Measurements from ENCODE around the gene SGF29. TPM values are rescaled to one million over a fixed set of nuclear protein-coding genes. Genes with fewer than 3 reads are reported as not detected.

The SGF29 gene
- total RNA-seq, 4 donors from 2014 or later, result 11.0 to 31.3 (median 13.1) TPM

GRCh38 chr16:28602529-28602928 is 48.8 kb downstream of the SGF29 start:
- no peaks in the 10 kb centered on the region for H3K9me3 ChIP-seq
- no peak for DNase-seq
- H3K4me1 ChIP-seq, result no peaks in the 10 kb centered on the region
- no peak overlapping the region for H3K27ac ChIP-seq
- intact Hi-C loops (cut with DNase I), result no loop called here
- peaks cover 0 to 5% (median 0%) of the 10 kb centered on the region in 4 donors for H3K27me3 ChIP-seq
- H3K36me3 ChIP-seq, result peaks cover 0 to 9% (median 0%) of the 10 kb centered on the region in 3 donors
- H3K4me3 ChIP-seq, result no peak overlapping the region
- no peak for TF ChIP-seq POLR2A (IDR thresholded peaks at IDR 0.05)
- TF ChIP-seq, protein P1, sequence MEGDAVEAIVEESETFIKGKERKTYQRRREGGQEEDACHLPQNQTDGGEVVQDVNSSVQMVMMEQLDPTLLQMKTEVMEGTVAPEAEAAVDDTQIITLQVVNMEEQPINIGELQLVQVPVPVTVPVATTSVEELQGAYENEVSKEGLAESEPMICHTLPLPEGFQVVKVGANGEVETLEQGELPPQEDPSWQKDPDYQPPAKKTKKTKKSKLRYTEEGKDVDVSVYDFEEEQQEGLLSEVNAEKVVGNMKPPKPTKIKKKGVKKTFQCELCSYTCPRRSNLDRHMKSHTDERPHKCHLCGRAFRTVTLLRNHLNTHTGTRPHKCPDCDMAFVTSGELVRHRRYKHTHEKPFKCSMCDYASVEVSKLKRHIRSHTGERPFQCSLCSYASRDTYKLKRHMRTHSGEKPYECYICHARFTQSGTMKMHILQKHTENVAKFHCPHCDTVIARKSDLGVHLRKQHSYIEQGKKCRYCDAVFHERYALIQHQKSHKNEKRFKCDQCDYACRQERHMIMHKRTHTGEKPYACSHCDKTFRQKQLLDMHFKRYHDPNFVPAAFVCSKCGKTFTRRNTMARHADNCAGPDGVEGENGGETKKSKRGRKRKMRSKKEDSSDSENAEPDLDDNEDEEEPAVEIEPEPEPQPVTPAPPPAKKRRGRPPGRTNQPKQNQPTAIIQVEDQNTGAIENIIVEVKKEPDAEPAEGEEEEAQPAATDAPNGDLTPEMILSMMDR (IDR thresholded peaks at IDR 0.05), result no peak
- 53 to 56% methylated on average over 5 to 6 of the region's 6 CpGs for WGBS, 2 donors

DNA sequence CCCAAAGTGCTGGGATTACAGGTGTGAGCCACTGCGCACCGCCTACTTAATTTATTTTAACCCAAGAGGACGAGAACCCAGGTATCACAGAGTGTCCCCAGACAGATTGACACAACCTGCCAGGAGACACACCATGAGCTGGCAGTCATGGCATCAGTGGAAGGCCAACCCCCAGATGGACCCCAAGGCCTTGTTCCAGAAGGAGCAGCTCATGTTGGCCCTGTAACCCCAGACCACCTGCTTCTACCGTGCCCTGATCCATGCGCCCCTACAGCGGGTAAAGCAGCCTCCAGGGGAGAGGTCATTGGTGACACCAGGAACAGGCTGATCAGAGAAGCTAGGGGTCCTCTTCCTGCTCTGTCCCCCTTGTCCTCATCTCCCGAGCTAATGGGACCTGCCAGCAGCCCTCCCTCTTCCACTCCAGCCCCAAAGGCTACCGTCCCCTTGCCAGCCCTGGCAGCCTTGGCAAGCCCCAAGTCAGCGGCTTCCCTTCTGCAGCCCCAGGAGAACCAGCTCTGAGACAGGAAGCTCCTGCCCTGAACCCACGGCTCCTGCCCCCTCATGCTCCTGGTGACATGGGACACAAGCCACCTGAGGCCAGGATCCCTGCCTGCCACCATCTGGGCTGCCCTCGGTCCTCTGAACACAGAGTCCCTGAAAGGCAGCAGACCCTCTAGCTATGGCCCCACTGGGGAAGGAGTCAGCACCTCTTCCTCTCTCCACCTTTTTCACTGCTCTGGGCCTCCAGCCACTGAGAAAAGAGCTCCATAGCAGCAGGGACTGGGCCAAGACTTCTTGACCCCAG is 49.9 kb downstream of the SGF29 start:
- intact Hi-C loops (cut with DNase I), result no loop called here
- Histone ChIP-seq H3K27ac (no peak overlapping the region), H3K27me3 (peaks cover 0 to 5% (median 0%) of the 10 kb centered on the region in 4 donors), H3K36me3 (peaks cover 0 to 17% (median 0%) of the 10 kb centered on the region in 3 donors), H3K4me1 (no peaks in the 10 kb centered on the region), H3K9me3 (no peaks in the 10 kb centered on the region), H3K4me3 (no peak overlapping the region)
- TF ChIP-seq POLR2A (IDR thresholded peaks at IDR 0.05), result no peak
- TF ChIP-seq, protein P1 (IDR thresholded peaks at IDR 0.05), result no peak
- 78 to 100% methylated on average over 1 to 11 of the region's 11 CpGs for WGBS, 2 donors
- no peak for DNase-seq

GRCh38 chr16:28604186-28604565 is 50.5 kb downstream of the SGF29 start:
- Histone ChIP-seq H3K36me3 (peaks cover 0 to 17% (median 0%) of the 10 kb centered on the region in 3 donors), H3K4me1 (peaks cover 0 to 3% (median 0%) of the 10 kb centered on the region in 3 donors), H3K27ac (no peak overlapping the region), H3K9me3 (no peaks in the 10 kb centered on the region), H3K27me3 (peaks cover 0 to 5% (median 0%) of the 10 kb centered on the region in 4 donors), H3K4me3 (no peak overlapping the region)
- intact Hi-C loops (cut with DNase I), result no loop called here
- TF ChIP-seq, protein P1 (IDR thresholded peaks at IDR 0.05), result no peak
- no peak for TF ChIP-seq POLR2A (IDR thresholded peaks at IDR 0.05)
- no peak for DNase-seq
- WGBS, 2 donors, result 71 to 86% methylated on average over 6 to 8 of the region's 8 CpGs

GRCh38 chr16:28606291-28607115 is 52.8 kb downstream of the SGF29 start:
- no peak for DNase-seq

More at GRCh38 chr16:28606291-28607115, 52.8 kb downstream of the SGF29 start:
- TF ChIP-seq POLR2A (IDR thresholded peaks at IDR 0.05), result no peak
- TF ChIP-seq, protein P1 (IDR thresholded peaks at IDR 0.05), result no peak
- WGBS, 2 donors, result 87 to 88% methylated on average over 3 to 13 of the region's 16 CpGs
- Histone ChIP-seq H3K4me3 (no peak overlapping the region), H3K27ac (no peak overlapping the region), H3K9me3 (no peaks in the 10 kb centered on the region), H3K36me3 (peaks cover 0 to 17% (median 0%) of the 10 kb centered on the region in 3 donors), H3K27me3 (peaks cover 0 to 3% (median 0%) of the 10 kb centered on the region in 4 donors), H3K4me1 (peaks cover 0 to 21% (median 4%) of the 10 kb centered on the region in 3 donors)
- intact Hi-C loops (cut with DNase I), result no loop called here

All from esophagus squamous epithelium (tissue), 5 donors.